GM13977 (cell line): ENCODE results near the gene ZFR2.

Source experiments
- DNase-seq: peaks from one replicate; pipeline ENCODE4 v3.0.0; 2012; ENCODE audit warnings: low spot score
- in situ Hi-C: fragments of 300-500 bp; cut with MboI; formaldehyde crosslinking; loops from one replicate; pipeline ENCODE4 v1.12.0; 2022; ENCODE audit warnings: low sequenced_read_pairs, low pct_unique_long_range_greater_than_20kb, mixed read lengths, inconsistent platforms; ENCODE audit not compliant: unreplicated experiment
- TF ChIP-seq, protein P1 (sequence below): IDR thresholded peaks from 2 replicates; pipeline ENCODE4 v1.5.1; 2012; ENCODE audit warnings: mild to moderate bottlenecking, control low read depth; ENCODE audit not compliant: insufficient read depth; ENCODE audit errors: extremely low read depth, missing control alignments

ZFR2 gene

GRCh38 chr19:3785938-3786824 is 82.7 kb downstream of the ZFR2 start, which contains the start of gene MATK:
TSS of gene MATK (minus strand) at chr19:3786381. CDS start at chr19:3785135, 1,246 bp downstream.
- TF ChIP-seq, protein P1, sequence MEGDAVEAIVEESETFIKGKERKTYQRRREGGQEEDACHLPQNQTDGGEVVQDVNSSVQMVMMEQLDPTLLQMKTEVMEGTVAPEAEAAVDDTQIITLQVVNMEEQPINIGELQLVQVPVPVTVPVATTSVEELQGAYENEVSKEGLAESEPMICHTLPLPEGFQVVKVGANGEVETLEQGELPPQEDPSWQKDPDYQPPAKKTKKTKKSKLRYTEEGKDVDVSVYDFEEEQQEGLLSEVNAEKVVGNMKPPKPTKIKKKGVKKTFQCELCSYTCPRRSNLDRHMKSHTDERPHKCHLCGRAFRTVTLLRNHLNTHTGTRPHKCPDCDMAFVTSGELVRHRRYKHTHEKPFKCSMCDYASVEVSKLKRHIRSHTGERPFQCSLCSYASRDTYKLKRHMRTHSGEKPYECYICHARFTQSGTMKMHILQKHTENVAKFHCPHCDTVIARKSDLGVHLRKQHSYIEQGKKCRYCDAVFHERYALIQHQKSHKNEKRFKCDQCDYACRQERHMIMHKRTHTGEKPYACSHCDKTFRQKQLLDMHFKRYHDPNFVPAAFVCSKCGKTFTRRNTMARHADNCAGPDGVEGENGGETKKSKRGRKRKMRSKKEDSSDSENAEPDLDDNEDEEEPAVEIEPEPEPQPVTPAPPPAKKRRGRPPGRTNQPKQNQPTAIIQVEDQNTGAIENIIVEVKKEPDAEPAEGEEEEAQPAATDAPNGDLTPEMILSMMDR = no peak
- in situ Hi-C loops = no loop called here
- peak; percentile 76 for DNase-seq

DNA sequence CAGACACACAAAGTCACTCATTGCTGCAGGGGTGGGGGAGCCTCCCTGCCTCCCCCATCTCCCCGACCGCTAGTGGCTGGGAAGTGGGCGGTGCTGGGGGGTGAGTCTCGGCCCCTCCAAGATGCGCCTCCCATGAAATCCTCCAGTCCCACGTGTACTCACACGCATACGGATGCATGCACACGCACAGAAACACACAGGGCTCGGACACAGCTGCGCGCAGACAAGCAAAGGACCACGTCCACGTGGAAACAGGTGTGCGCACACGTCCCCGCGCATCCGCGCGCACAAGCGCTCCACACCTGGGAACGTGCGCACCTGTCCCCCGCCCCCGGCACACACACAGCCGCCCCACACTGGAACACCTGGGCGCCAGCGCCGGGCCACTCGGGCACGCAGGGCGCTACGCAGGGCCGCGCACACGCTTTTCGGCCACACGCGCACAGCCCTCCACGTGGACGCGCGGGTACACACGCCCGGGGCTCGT is 83.3 kb downstream of the ZFR2 start:
- no peak for DNase-seq
- TF ChIP-seq, protein P1 = no peak
- in situ Hi-C loops = no loop called here

DNA sequence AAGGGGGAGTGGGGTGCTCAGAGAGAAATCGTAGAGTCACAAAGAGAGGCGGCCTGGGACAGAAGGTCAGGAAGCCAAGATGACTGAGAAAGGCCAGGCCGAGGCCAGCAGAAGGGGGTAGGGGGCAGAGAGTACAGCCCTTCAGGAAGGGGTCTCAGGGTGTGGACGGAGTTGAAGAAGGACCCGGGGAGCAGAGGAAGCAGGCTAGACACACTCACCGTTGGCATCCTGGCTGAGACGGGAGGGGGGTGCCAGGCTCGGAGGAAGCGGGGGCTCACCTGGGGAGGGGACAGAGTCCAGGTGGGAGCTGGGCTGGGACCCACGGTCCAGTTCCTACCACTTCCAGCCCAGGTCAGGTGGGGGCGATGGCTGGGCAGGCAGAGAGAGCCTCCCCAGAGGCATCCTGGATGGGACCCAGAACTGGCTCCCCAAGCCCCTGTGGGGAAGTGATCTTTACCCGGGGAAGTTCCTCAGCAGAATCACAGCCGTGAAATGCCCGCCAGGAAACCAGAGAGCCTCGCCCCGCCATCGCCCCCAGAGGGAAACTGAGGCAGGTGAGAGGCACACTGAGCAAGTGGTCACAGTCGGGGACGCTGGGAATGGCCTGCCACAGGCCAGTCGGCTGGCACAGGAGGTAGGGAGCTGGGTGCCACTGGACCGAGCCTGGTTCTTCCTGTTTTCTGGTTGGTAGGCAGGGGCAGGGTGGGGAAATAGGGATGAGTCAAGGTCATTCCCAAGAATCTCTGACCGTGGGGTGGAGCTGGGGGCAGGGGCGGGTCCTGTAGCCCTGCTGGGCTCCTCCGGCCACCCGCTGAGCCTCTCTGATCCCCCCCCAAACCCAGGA is 84.0 kb downstream of the ZFR2 start:
- no peak for DNase-seq
- in situ Hi-C loops = no loop called here
- TF ChIP-seq, protein P1 = no peak

DNA sequence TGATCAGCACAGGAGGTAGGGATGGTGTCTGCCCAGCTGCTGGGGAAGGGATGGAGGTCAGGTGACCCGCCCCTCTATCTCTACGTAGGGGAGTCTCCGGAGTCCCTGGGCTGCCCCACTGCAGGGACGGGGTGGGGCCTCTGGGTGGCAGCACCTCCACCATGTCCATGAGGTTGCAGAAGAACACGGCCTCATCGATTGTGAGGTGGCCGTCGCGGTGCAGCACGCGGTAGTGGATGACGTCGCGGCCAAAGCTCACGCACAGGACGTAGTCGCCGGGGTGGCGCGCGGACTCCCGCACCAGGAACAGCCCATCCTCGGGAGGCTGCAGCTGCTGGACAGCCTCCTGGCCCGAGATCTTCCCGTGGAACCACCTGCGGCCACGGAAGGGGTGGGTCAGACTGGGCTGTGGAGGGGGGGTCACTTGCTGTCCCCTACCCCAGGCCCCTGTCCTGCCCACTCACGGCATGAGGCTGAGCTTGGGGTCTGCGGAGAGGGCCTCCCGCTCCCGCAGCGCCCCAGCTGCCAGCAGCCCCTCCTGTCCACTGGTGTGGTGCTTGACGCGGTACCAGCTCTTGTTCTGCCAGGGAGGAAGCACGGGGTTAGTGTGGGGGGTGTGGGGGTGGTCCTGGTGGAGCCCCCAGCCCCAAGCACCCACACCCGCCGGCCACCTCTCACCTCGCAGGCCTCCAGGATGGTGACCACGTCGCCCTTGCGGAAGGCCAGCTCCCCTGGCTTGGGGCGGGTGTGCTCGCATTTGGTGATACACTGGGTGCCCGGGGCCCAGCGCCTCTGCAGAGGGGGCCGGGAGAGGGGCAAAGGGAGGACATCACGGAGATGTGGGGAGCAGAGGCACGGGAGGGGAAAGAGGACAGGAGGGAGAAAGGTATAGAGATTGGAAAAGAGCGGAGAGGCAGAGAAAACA is 84.9 kb downstream of the ZFR2 start:
- TF ChIP-seq, protein P1 = peak; percentile 47
- in situ Hi-C loops = no loop called here
- DNase-seq = no peak

DNA sequence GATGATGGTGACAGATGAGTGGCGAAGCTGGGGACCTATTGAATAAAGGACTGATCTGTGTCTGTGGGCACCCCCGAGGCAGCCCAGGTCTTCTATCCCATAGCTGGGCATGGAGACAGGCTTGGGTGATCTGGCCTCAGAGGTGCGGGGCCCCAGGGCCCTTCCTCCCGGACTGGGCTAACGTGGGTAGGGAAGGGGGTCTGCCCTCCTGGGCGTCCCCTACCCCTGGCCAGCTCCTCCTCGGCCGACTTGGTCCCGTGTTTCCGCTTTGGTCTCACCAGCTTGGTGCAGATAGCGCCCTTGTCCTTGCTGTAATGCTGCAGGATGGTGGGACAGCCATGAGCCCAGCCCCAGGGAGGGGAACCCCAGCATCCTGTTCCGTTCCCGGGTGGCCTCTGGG is 85.9 kb downstream of the ZFR2 start:
- TF ChIP-seq, protein P1 = no peak
- in situ Hi-C loops = no loop called here
- DNase-seq = no peak
